ENCODE measurements around the gene MDK. TPM values are rescaled to one million over a fixed set of nuclear protein-coding genes. Genes with fewer than 3 reads are reported as not detected.

Gene MDK
- total RNA-seq, 1 experiment from 2014 or later, result 699 TPM

GRCh38 chr11:46390331-46391171 is 9.1 kb downstream of the MDK start:
- Mint-ChIP-seq H3K36me3 (ENCODE audit: insufficient read depth, unreplicated experiment) (peaks cover 31% of the 10 kb centered on the region), H3K4me1 (ENCODE audit: low read depth, unreplicated experiment) (peaks cover 19% of the 10 kb centered on the region), H3K9me3 (ENCODE audit: unreplicated experiment) (no peaks in the 10 kb centered on the region), H3K27ac (ENCODE audit: unreplicated experiment) (no peak overlapping the region), H3K27me3 (ENCODE audit: insufficient read depth, unreplicated experiment) (peaks cover 12% of the 10 kb centered on the region), H3K4me3 (ENCODE audit: unreplicated experiment) (peak overlapping the region; percentile 76)
- no TSS peak for BruUV-seq (replicated peaks)
- no peaks in the 10 kb centered on the region for H3K9me3 ChIP-seq
- peak overlapping the region; percentile 55 for H3K4me3 ChIP-seq (ENCODE audit: low read depth, low read length)
- peaks cover 6% of the 10 kb centered on the region for H3K27me3 ChIP-seq (replicated peaks; ENCODE audit: control insufficient read depth, insufficient read depth, low read length)
- peaks cover 11% of the 10 kb centered on the region for H3K4me1 ChIP-seq
- TF ChIP-seq CTCF (IDR thresholded peaks at IDR 0.05; ENCODE audit: insufficient read depth in 1 of 2, low read depth in 1 of 2, low read length in 1 of 2, severe bottlenecking in 1 of 2, unreplicated experiment in 1 of 2), result no peak
- CTCF ChIA-PET, result interaction anchor here (1.7 to 2.5 kb wide), 2 partner anchors 7 to 153 kb away, joined by 16 to 17 read pairs; no protein-coding TSS in a partner anchor
- POLR2A ChIA-PET, result no interaction called here
- H3K36me3 ChIP-seq (ENCODE audit: control insufficient read depth, insufficient read depth, low read length), result no peaks in the 10 kb centered on the region
- intact Hi-C loops (cut with micrococcal nuclease; ENCODE audit: unreplicated experiment), result no loop called here
- DNase-seq, result no peak

GRCh38 chr11:46391186-46391577 is 9.7 kb downstream of the MDK start:
- peaks cover 12% of the 10 kb centered on the region for H3K27me3 Mint-ChIP-seq (ENCODE audit: insufficient read depth, unreplicated experiment)
- H3K27me3 ChIP-seq (replicated peaks; ENCODE audit: control insufficient read depth, insufficient read depth, low read length), result peaks cover 6% of the 10 kb centered on the region
- H3K9me3 ChIP-seq, result no peaks in the 10 kb centered on the region
- intact Hi-C loops (cut with micrococcal nuclease; ENCODE audit: unreplicated experiment), result no loop called here
- no TSS peak for BruUV-seq (replicated peaks)
- H3K36me3 Mint-ChIP-seq (ENCODE audit: insufficient read depth, unreplicated experiment), result peaks cover 35% of the 10 kb centered on the region
- TF ChIP-seq CTCF (IDR thresholded peaks at IDR 0.05; ENCODE audit: insufficient read depth in 1 of 2, low read depth in 1 of 2, low read length in 1 of 2, severe bottlenecking in 1 of 2, unreplicated experiment in 1 of 2), result no peak
- H3K36me3 ChIP-seq (ENCODE audit: control insufficient read depth, insufficient read depth, low read length), result no peaks in the 10 kb centered on the region
- no peak for DNase-seq
- H3K4me3 ChIP-seq (ENCODE audit: low read depth, low read length), result peak overlapping the region; percentile 55
- peaks cover 19% of the 10 kb centered on the region for H3K4me1 Mint-ChIP-seq (ENCODE audit: low read depth, unreplicated experiment)
- POLR2A ChIA-PET, result interaction anchor here (0.5 kb wide), 1 partner anchor 40 kb away, joined by 4 read pairs; no protein-coding TSS in a partner anchor
- H3K27ac Mint-ChIP-seq (ENCODE audit: unreplicated experiment), result no peak overlapping the region
- H3K9me3 Mint-ChIP-seq (ENCODE audit: unreplicated experiment), result no peaks in the 10 kb centered on the region
- peaks cover 11% of the 10 kb centered on the region for H3K4me1 ChIP-seq
- CTCF ChIA-PET, result interaction anchor here (0.7 to 2.5 kb wide), 13 partner anchors 8 to 163 kb away, joined by 3 to 17 read pairs (median 4); partner anchors contain the start of genes DGKZ and MDK
- H3K4me3 Mint-ChIP-seq (ENCODE audit: unreplicated experiment), result peak overlapping the region; percentile 76

GRCh38 chr11:46391578-46392420 is 10.3 kb downstream of the MDK start, which contains the start of gene CHRM4:
Gene CHRM4 (minus strand): TSS chr11:46391776. CDS start chr11:46386557, 5,219 bp downstream.
- CTCF ChIA-PET, result interaction anchor here (0.6 to 2.5 kb wide), 24 partner anchors 9 to 493 kb away, joined by 3 to 17 read pairs (median 4); partner anchors contain the start of genes CREB3L1, DGKZ and MDK
- POLR2A ChIA-PET, result interaction anchor here (0.5 to 2.0 kb wide), 3 partner anchors 41 to 149 kb away, joined by 3 to 9 read pairs (median 4); no protein-coding TSS in a partner anchor
- no TSS peak for BruUV-seq (replicated peaks)

More at GRCh38 chr11:46391578-46392420, 10.3 kb downstream of the MDK start, which contains the start of gene CHRM4:
- intact Hi-C loops (cut with micrococcal nuclease; ENCODE audit: unreplicated experiment), result loop anchor here (1.0 to 2.0 kb wide), 2 partner anchors 22 to 225 kb away; partner anchors contain the start of genes ATG13 and HARBI1
- peak within 1 kb of the TSS; percentile 76 for H3K4me3 Mint-ChIP-seq (ENCODE audit: unreplicated experiment)
- Histone ChIP-seq H3K4me3 (ENCODE audit: low read depth, low read length) (peak within 1 kb of the TSS; percentile 55), H3K27me3 (replicated peaks; ENCODE audit: control insufficient read depth, insufficient read depth, low read length) (peaks cover 6% of the 10 kb centered on the region), H3K36me3 (ENCODE audit: control insufficient read depth, insufficient read depth, low read length) (no peaks in the 10 kb centered on the region), H3K9me3 (no peaks in the 10 kb centered on the region), H3K4me1 (peaks cover 11% of the 10 kb centered on the region)
- TF ChIP-seq CTCF (IDR thresholded peaks at IDR 0.05; ENCODE audit: insufficient read depth in 1 of 2, low read depth in 1 of 2, low read length in 1 of 2, severe bottlenecking in 1 of 2, unreplicated experiment in 1 of 2), result peak; percentile 72
- no peaks in the 10 kb centered on the region for H3K9me3 Mint-ChIP-seq (ENCODE audit: unreplicated experiment)
- H3K27me3 Mint-ChIP-seq (ENCODE audit: insufficient read depth, unreplicated experiment), result peaks cover 9% of the 10 kb centered on the region
- peaks cover 19% of the 10 kb centered on the region for H3K4me1 Mint-ChIP-seq (ENCODE audit: low read depth, unreplicated experiment)
- peaks cover 35% of the 10 kb centered on the region for H3K36me3 Mint-ChIP-seq (ENCODE audit: insufficient read depth, unreplicated experiment)
- peak; percentile 84 to 86 for DNase-seq
- peak within 1 kb of the TSS; percentile 50 for H3K27ac Mint-ChIP-seq (ENCODE audit: unreplicated experiment)

All from Caco-2 (cell line).